ENCODE measurements around the gene OSCP1.

- TF ChIP-seq CTCF (conservative IDR thresholded peaks at IDR 0.05; ENCODE audit: low read length) (no peak), EZH2phosphoT487 (IDR thresholded peaks at IDR 0.05; ENCODE audit: borderline replicate concordance) (no peak)
These were observed 28.6 kb downstream of the OSCP1 start for GRCh38 chr1:36421649-36422048.
